GM19455 (cell line): ENCODE data around the gene FRS2.
"Not testable (repeated sequence)": the region's sequence is repeated elsewhere in the genome, so short reads cannot be mapped to it uniquely, and the experiment has no call there.

ENCODE experiments used
- ATAC-seq: cut with Tn5 transposase; IDR thresholded peaks from one replicate; pipeline ENCODE4 v1.9.1; 2021; ENCODE audit not compliant: unreplicated experiment

The FRS2 gene, protein sequence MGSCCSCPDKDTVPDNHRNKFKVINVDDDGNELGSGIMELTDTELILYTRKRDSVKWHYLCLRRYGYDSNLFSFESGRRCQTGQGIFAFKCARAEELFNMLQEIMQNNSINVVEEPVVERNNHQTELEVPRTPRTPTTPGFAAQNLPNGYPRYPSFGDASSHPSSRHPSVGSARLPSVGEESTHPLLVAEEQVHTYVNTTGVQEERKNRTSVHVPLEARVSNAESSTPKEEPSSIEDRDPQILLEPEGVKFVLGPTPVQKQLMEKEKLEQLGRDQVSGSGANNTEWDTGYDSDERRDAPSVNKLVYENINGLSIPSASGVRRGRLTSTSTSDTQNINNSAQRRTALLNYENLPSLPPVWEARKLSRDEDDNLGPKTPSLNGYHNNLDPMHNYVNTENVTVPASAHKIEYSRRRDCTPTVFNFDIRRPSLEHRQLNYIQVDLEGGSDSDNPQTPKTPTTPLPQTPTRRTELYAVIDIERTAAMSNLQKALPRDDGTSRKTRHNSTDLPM

GRCh38 chr12:69470189-69471075 lies at the start of gene FRS2:
FRS2 (plus strand) TSS chr12:69470388; CDS start chr12:69569031, 98,643 bp downstream.
- ATAC-seq: peak; percentile 98

GRCh38 chr12:69421548-69421947 lies 48.6 kb upstream of the FRS2 start:
- no peak for ATAC-seq

- no peak for ATAC-seq
Observed at GRCh38 chr12:69423037-69423905, 46.9 kb upstream of the FRS2 start.

- no peak for ATAC-seq
Observed at GRCh38 chr12:69425417-69425816, 44.8 kb upstream of the FRS2 start.

GRCh38 chr12:69428351-69429073 lies 41.7 kb upstream of the FRS2 start:
- ATAC-seq: no peak

GRCh38 chr12:69430942-69431590 lies 39.1 kb upstream of the FRS2 start:
- ATAC-seq: no peak

GRCh38 chr12:69431591-69432222 lies 38.5 kb upstream of the FRS2 start:
- ATAC-seq: no peak

DNA sequence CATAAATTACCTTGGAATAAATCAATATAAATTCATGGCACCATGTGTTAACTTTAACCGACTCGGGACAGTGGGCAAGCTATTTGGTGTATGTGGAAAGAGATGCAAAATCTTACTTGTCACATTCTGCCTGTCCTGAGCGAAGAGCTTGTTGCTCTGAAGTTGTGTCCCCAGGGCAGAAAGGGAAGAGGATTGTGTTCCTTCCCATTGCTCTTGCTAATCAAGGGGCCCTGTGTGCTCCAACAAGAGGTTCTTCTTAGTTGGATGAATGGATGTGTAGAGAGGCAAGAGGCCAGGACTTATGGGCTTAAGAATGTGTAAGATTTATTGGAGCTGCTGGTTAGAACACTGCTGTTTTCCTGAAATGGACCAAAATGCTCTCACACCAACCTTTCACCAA lies 36.5 kb upstream of the FRS2 start:
- ATAC-seq: no peak

- ATAC-seq: no peak
Observed at GRCh38 chr12:69435644-69436043, 34.5 kb upstream of the FRS2 start.

DNA sequence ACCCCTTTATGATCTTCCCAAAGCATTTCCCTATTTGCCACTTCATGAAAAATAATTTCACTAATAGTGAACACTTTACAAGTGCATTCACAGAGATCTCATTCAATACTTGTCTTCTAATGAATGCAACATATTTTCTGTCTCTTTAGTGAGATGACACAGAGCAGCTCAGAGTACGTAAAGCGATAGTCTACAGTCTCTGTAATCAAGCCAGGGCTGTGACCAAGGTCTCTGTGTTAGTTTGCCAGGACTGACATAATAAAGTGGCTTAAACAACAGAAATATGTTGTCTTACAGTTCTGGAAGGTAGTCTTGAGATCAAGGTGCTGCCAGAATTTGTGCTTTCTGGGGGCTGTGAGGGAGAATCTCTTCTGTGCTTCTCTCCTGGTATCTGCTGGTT lies 33.1 kb upstream of the FRS2 start:
- ATAC-seq: no peak

DNA sequence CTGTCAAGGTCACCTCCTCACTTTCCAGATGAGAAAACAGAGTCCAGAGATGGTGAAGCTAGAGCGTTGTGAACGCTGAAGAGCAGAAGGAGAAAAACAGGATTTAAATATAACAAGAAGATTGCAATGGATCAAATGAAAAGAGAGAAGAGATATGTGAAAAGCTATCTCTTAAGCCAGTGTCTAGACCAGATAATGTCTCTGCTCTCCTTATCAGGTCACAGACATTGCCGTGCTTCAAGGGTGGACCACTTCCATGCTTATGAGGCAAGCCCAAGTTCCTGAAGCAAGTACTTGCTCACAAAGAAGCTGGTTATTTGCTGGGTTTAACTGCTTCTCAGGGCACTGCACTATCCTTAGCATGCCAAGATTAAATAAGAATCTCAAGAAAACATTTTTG lies 31.6 kb upstream of the FRS2 start:
- ATAC-seq: no peak

- no peak for ATAC-seq
Observed at GRCh38 chr12:69440016-69440415, 30.2 kb upstream of the FRS2 start.

DNA sequence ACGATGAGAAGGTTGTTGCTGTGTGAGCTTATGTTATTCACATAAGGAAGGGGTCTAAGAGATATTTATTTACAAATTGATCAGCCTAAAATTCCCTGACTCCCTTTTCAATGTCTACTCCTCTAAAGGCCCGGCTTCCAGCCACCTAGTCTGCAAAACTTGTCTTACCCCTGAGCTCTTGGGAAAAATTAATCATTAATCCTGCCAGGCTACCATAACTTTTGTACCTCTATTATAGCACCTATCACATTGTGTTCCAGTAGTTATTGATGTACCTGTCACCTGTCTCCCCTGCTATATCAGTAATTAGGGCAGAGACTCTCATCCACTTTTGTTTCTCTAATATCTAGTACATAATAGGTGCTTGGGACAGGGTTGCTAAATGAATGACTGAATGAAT lies 29.3 kb upstream of the FRS2 start:
- ATAC-seq: no peak

DNA sequence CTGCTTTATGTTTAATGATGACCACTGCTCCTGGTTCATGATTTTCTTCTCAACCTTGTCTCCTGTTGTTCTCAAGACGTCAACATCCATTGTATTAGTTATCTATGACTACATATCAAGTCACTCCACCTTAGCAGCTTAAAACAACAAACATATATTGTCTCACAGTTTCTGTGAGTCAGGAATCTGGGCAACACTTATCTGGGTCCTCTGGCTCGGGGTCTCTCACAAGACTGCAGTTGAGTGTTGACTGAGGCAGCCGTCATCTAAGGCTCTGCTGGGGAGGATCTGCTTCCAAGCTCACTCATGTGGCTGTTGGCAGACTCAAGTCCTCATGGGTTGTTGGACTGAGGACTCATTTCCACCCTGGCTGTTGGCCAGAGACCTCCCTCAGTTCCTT lies 27.3 kb upstream of the FRS2 start:
- ATAC-seq: no peak

DNA sequence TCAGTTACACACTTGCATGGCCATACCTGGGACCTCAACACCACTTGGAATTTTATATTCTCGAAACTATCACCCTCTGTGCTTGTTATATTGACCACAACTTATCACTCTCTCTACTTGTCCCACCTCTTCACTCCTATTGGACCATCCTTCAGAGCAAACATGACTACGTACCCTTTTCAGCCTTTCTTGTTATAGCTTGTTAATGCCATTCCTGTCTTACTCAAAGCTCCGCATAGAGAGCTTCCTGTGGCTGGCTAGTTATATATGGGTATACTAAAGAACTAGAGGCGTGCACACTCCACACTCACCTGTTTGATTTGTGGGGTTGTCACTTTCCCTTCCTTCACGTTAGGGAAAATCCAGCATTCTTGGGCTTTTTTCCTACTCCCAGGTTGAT lies 26.3 kb upstream of the FRS2 start:
- no peak for ATAC-seq

GRCh38 chr12:69447892-69448291 lies 22.3 kb upstream of the FRS2 start:
- ATAC-seq: no peak

DNA sequence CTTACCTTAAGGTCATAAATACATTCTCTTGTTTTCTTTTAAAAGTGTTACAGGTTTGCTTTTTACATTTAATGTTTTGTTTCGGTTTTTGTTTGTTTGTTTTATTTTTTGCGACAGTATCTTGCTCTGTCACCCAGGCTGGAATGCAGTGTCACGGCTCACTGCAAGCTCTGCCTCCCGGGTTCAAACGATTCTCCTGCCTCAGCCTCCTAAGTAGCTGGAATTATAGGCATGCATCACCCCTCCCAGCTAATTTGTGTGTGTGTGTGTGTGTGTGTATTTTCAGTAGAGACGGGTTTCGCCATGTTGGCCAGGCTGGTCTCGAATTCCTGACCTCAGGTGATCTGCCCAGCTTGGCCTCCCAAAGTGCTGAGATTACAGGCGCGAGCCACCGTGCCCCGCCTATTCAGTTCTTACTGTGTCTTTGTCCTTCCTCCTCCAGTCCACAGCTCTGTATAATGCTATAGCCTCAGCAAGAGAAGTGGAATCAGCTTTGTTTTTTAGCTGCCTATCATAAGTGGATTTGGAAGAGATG lies 17.5 kb upstream of the FRS2 start:
- ATAC-seq: not testable (repeated sequence)

DNA sequence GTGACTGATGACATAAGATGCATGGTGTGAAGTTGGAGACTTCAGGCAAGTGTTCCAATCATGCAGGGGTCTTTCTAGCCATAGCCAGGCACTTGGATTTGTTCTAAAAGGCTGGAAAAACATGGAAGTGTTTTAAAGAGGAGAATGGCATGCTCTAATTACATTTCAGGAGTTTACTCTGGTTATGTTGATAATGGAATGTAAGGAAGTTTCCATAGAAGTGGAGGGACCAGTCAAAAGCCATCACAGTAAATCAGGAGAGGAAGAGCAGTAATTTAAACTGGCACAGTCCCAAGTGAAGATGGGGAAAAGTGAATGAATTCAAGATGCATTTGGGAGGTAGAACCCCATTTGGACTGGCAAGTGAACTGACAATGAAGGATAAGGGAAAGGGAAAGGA lies 13.9 kb upstream of the FRS2 start:
- ATAC-seq: no peak

- ATAC-seq: no peak
Observed at GRCh38 chr12:69457433-69457832, 12.8 kb upstream of the FRS2 start.
